Caco-2 (cell line): ENCODE results near the gene CA7. TPM values are rescaled to one million over a fixed set of nuclear protein-coding genes. Genes with fewer than 3 reads are reported as not detected.

Experiments
- BruUV-seq: library from RNA; stranded (reverse); fragments of 400-500 nt; replicated peaks from 2 replicates; lab custom pipeline; 2021; lab: Mats Ljungman, UMichigan
- CTCF ChIA-PET: fragments of 300-600 bp; sonication (Branson Sonifier 250); formaldehyde crosslinking; loops from one replicate; lab custom pipeline; 2022; ENCODE audit warnings: antibody characterized with exemption; lab: Charles Lee
- POLR2A ChIA-PET: fragments of 300-600 bp; sonication (Branson Sonifier 250); formaldehyde crosslinking; loops from one replicate; lab custom pipeline; 2022; ENCODE audit warnings: antibody characterized with exemption; lab: Charles Lee
- DNase-seq, 2 experiments: peaks; one replicate each; pipeline versions ENCODE4 v3.0.0 to v3.0.0-alpha.2; 2020 to 2022
- H3K27me3 ChIP-seq: replicated peaks from 2 replicates; pipeline ENCODE4 v1.6.0; 2011; ENCODE audit warnings: low read length; ENCODE audit not compliant: control insufficient read depth, insufficient read depth
- H3K36me3 ChIP-seq: 2 replicates; pipeline ENCODE4 v1.5.1; 2011; ENCODE audit warnings: low read length; ENCODE audit not compliant: control insufficient read depth, insufficient read depth
- H3K4me1 ChIP-seq: fragments of 250-450 bp; sonication (Bioruptor Pico); 2 replicates; pipeline ENCODE4 v1.5.1; 2020; ENCODE audit warnings: mild to moderate bottlenecking
- H3K4me3 ChIP-seq: 2 replicates; pipeline ENCODE4 v1.5.1; 2011; ENCODE audit warnings: low read depth, mild to moderate bottlenecking, control low read depth, low read length
- H3K9me3 ChIP-seq: fragments of 250-450 bp; sonication (Bioruptor Pico); 2 replicates; pipeline ENCODE4 v1.5.1; 2020; ENCODE audit warnings: mild to moderate bottlenecking, moderate library complexity
- H3K27ac Mint-ChIP-seq: one replicate; pipeline ENCODE4 v1.8.0; 2022; ENCODE audit warnings: mixed read lengths; ENCODE audit not compliant: unreplicated experiment
- H3K27me3 Mint-ChIP-seq: one replicate; pipeline ENCODE4 v1.8.0; 2022; ENCODE audit warnings: mixed read lengths; ENCODE audit not compliant: insufficient read depth, unreplicated experiment
- H3K36me3 Mint-ChIP-seq: one replicate; pipeline ENCODE4 v1.8.0; 2022; ENCODE audit warnings: mild to moderate bottlenecking, mixed read lengths; ENCODE audit not compliant: insufficient read depth, unreplicated experiment
- H3K4me1 Mint-ChIP-seq: one replicate; pipeline ENCODE4 v1.8.0; 2022; ENCODE audit warnings: low read depth, mixed read lengths; ENCODE audit not compliant: unreplicated experiment
- H3K4me3 Mint-ChIP-seq: one replicate; pipeline ENCODE4 v1.8.0; 2022; ENCODE audit warnings: mild to moderate bottlenecking, moderate library complexity, mixed read lengths; ENCODE audit not compliant: unreplicated experiment
- H3K9me3 Mint-ChIP-seq: one replicate; pipeline ENCODE4 v1.8.0; 2022; ENCODE audit warnings: mixed read lengths; ENCODE audit not compliant: unreplicated experiment
- intact Hi-C: fragments of 100-400 bp; cut with micrococcal nuclease; formaldehyde crosslinking; loops from one replicate; pipeline ENCODE4 v1.10.0; 2022; ENCODE audit not compliant: unreplicated experiment
- total RNA-seq: library from RNA; stranded (reverse); gene quantifications from 2 replicates; pipeline ENCODE4 v1.2.3, GENCODE V29; 2022
- TF ChIP-seq, protein P1 (sequence below), 2 experiments: fragments of 200-600 bp in 1 of 2; IDR thresholded peaks; 1 replicate in 1 of 2; 2 replicates in 1 of 2; pipeline versions ENCODE4 v1.5.1 to v1.8.0; 2011 to 2022; ENCODE audit warnings: antibody characterized with exemption in 1 of 2, control low read depth in 1 of 2, inconsistent platforms in 1 of 2, low read depth in 1 of 2, low read length in 1 of 2, mild to moderate bottlenecking in 1 of 2, moderate library complexity in 1 of 2; ENCODE audit not compliant: insufficient read depth in 1 of 2, severe bottlenecking in 1 of 2, unreplicated experiment in 1 of 2

The CA7 gene
- total RNA-seq, 1 experiment from 2014 or later, result 0.68 TPM

DNA sequence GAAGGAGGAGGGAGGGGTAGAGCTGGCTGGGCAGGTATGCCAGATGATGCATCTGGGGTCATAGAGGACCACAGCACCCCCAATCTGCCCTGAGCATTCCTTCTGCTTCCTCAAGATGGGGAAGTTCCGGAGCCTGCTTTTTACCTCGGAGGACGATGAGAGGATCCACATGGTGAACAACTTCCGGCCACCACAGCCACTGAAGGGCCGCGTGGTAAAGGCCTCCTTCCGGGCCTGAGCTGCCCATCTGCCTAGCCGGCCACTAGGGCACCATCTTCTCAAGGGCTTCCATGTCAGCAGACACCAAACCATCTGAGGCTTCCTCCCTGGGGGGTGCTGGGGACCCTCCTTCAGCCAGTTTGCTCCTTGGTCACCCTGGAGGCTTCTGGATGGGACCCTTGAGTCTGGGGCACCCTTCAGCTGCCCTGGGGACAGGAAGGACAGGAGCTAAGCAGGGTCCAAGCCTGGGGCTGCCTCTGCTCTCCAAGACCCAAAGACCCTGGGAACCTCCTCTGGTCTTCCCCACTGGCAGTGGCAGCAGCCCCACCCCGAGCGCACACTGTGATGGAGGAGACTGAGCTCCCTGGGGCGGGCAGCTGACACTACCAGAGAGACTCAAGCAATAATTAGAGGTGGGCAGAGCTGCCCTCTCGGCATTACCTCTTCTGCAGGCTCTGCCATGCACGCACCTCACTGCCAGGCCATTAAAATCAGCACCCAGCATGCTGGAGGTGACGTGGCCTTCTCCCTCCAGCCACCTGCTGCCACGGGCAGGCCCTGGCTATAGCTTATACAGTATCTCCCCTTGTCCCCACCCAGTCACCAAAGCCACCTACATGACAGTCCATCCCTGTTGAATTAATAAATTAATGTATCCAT, 9.3 kb downstream of the CA7 start:
- H3K4me1 ChIP-seq, result peaks cover 27% of the 10 kb centered on the region
- H3K4me3 ChIP-seq, result no peak overlapping the region
- no peak overlapping the region for H3K27ac Mint-ChIP-seq
- no peaks in the 10 kb centered on the region for H3K9me3 Mint-ChIP-seq
- intact Hi-C loops, result no loop called here
- no peaks in the 10 kb centered on the region for H3K9me3 ChIP-seq
- ChIA-PET CTCF (interaction anchor here (0.6 to 1.5 kb wide), 4 partner anchors 14 to 79 kb away, joined by 3 to 5 read pairs (median 3); partner anchors contain the start of gene NAE1), POLR2A (no interaction called here)
- peaks cover 9% of the 10 kb centered on the region for H3K36me3 Mint-ChIP-seq
- TF ChIP-seq, protein P1, sequence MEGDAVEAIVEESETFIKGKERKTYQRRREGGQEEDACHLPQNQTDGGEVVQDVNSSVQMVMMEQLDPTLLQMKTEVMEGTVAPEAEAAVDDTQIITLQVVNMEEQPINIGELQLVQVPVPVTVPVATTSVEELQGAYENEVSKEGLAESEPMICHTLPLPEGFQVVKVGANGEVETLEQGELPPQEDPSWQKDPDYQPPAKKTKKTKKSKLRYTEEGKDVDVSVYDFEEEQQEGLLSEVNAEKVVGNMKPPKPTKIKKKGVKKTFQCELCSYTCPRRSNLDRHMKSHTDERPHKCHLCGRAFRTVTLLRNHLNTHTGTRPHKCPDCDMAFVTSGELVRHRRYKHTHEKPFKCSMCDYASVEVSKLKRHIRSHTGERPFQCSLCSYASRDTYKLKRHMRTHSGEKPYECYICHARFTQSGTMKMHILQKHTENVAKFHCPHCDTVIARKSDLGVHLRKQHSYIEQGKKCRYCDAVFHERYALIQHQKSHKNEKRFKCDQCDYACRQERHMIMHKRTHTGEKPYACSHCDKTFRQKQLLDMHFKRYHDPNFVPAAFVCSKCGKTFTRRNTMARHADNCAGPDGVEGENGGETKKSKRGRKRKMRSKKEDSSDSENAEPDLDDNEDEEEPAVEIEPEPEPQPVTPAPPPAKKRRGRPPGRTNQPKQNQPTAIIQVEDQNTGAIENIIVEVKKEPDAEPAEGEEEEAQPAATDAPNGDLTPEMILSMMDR (IDR thresholded peaks at IDR 0.05; ENCODE audit: insufficient read depth in 1 of 2, low read depth in 1 of 2, low read length in 1 of 2, severe bottlenecking in 1 of 2, unreplicated experiment in 1 of 2), result no peak
- peaks cover 12% of the 10 kb centered on the region for H3K4me1 Mint-ChIP-seq
- BruUV-seq, result no TSS peak
- DNase-seq, result no peak
- H3K36me3 ChIP-seq, result no peaks in the 10 kb centered on the region
- H3K4me3 Mint-ChIP-seq, result no peak overlapping the region
- H3K27me3 Mint-ChIP-seq, result no peaks in the 10 kb centered on the region
- no peaks in the 10 kb centered on the region for H3K27me3 ChIP-seq

DNA sequence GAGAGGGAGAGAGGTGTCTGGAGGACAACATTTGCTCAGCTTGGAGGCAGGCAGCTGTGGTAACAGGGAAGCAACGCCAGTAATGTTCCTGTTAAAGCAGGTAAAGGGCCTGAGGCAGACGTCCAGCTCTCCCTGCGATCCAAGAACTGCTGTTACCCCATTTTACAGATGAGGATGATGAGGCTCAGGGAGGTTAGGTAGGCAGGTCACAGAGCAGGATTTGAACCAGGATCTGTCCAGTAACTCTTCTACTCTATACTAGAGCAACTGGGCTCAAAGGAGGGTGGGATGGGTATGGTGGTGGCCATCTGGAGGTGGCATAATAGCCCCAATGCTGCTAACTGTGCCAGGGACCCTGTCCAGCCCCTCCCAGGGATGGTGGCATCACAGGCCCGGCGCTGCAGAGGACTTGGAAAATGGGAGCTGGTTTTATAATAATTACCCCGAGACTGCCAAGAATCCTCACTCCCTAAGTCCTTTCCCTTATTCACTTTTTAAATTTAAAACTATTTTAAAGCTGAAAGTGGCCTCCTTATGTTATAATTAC, 12.0 kb downstream of the CA7 start:
- intact Hi-C loops, result no loop called here
- no peaks in the 10 kb centered on the region for H3K27me3 ChIP-seq
- no peak overlapping the region for H3K4me3 Mint-ChIP-seq
- CTCF ChIA-PET, result interaction anchor here (1.0 to 2.5 kb wide), 4 partner anchors 11 to 26 kb away, joined by 3 to 25 read pairs (median 12); partner anchors contain the start of gene NAE1
- H3K27me3 Mint-ChIP-seq, result no peaks in the 10 kb centered on the region
- peak overlapping the region; percentile 23 for H3K27ac Mint-ChIP-seq
- no peaks in the 10 kb centered on the region for H3K9me3 Mint-ChIP-seq
- H3K4me1 ChIP-seq, result peaks cover 30% of the 10 kb centered on the region
- peaks cover 9% of the 10 kb centered on the region for H3K36me3 Mint-ChIP-seq
- H3K4me3 ChIP-seq, result no peak overlapping the region
- POLR2A ChIA-PET, result interaction anchor here (1.2 kb wide), 1 partner anchor 24 kb away, joined by 4 read pairs; the partner anchor contains the start of gene PDP2
- TF ChIP-seq, protein P1 (IDR thresholded peaks at IDR 0.05; ENCODE audit: insufficient read depth in 1 of 2, low read depth in 1 of 2, low read length in 1 of 2, severe bottlenecking in 1 of 2, unreplicated experiment in 1 of 2), result no peak
- BruUV-seq, result no TSS peak
- DNase-seq, result no peak
- H3K4me1 Mint-ChIP-seq, result peaks cover 12% of the 10 kb centered on the region
- no peaks in the 10 kb centered on the region for H3K9me3 ChIP-seq
- H3K36me3 ChIP-seq, result no peaks in the 10 kb centered on the region

GRCh38 chr16:66856801-66857200, 12.6 kb downstream of the CA7 start:
- peaks cover 4% of the 10 kb centered on the region for H3K36me3 Mint-ChIP-seq
- ChIA-PET CTCF (interaction anchor here (1.0 to 2.5 kb wide), 5 partner anchors 11 to 26 kb away, joined by 3 to 25 read pairs (median 8); partner anchors contain the start of gene NAE1), POLR2A (interaction anchor here (1.2 kb wide), 1 partner anchor 24 kb away, joined by 4 read pairs; the partner anchor contains the start of gene PDP2)
- DNase-seq, result no peak
- peak overlapping the region; percentile 53 for H3K27ac Mint-ChIP-seq
- H3K27me3 Mint-ChIP-seq, result no peaks in the 10 kb centered on the region
- peaks cover 12% of the 10 kb centered on the region for H3K4me1 Mint-ChIP-seq
- no peaks in the 10 kb centered on the region for H3K36me3 ChIP-seq
- peaks cover 30% of the 10 kb centered on the region for H3K4me1 ChIP-seq
- H3K4me3 ChIP-seq, result no peak overlapping the region
- no peaks in the 10 kb centered on the region for H3K9me3 ChIP-seq
- TF ChIP-seq, protein P1 (IDR thresholded peaks at IDR 0.05; ENCODE audit: insufficient read depth in 1 of 2, low read depth in 1 of 2, low read length in 1 of 2, severe bottlenecking in 1 of 2, unreplicated experiment in 1 of 2), result no peak
- no peaks in the 10 kb centered on the region for H3K27me3 ChIP-seq
- no peak overlapping the region for H3K4me3 Mint-ChIP-seq
- intact Hi-C loops, result no loop called here
- H3K9me3 Mint-ChIP-seq, result no peaks in the 10 kb centered on the region
- BruUV-seq, result no TSS peak
